GM10266 (cell line): ENCODE data around the gene RGS17.
"Not testable (repeated sequence)": the region's sequence is repeated elsewhere in the genome, so short reads cannot be mapped to it uniquely, and the experiment has no call there.

Experiments
- DNase-seq: peaks from one replicate; pipeline ENCODE4 v3.0.0; 2012; ENCODE audit errors: extremely low spot score
- CTCF ChIP-seq: IDR thresholded peaks from 2 replicates; pipeline ENCODE4 v1.5.1; 2012; ENCODE audit warnings: mild to moderate bottlenecking, low read depth; ENCODE audit not compliant: control insufficient read depth, insufficient read depth; ENCODE audit errors: missing control alignments

Gene RGS17

GRCh38 chr6:153125032-153125431, 6.0 kb downstream of the RGS17 start:
- TF ChIP-seq CTCF = no peak
- no peak for DNase-seq

DNA sequence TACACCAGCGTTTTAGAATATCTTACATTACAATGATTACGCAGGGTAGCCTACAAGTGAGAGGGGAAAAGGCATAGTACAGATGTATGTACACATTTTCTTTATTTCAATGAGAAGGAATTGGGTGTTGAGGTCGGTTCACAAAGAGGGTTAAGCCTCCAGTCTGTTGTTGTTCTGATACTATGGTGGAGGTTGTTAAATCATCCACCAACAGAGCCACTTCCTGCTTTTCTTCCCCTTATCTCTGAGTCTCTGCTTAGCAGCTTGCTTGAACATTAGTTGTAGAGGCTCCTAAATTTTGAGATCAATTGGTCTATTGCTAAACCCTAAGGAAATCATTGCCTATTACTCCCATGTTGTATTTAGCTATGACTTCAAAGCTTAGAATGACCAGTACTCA, 7.3 kb downstream of the RGS17 start:
- no peak for DNase-seq
- no peak for TF ChIP-seq CTCF

- no peak for DNase-seq
- no peak for TF ChIP-seq CTCF
These were observed 9.8 kb downstream of the RGS17 start for GRCh38 chr6:153121311-153121710.

- TF ChIP-seq CTCF = no peak
- DNase-seq = no peak
These were observed 12.8 kb downstream of the RGS17 start for GRCh38 chr6:153117986-153118879.

- not testable (repeated sequence) for DNase-seq
These were observed 20.0 kb downstream of the RGS17 start for GRCh38 chr6:153111082-153111481.

GRCh38 chr6:153110612-153111011, 20.5 kb downstream of the RGS17 start:
- not testable (repeated sequence) for DNase-seq

DNA sequence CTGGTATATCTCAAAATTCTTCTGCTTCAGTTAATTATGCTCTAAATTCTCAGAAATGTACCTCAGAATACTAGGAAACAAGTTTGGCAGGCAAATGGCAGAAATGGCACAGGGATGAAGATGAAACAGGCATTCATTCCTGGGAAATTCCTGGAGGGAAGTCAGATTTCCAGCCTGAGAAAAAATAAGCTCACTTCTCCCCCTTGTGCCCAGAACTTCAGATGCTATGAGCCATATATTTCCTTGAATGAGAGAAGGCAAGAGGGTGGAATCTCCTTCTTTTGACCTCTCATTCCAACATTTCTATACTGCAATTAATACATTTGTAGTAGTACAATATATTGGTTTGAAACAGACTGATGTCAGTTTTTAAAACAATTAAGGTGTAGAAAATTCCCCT, 22.8 kb downstream of the RGS17 start:
- DNase-seq = no peak
- no peak for TF ChIP-seq CTCF

- DNase-seq = no peak
These were observed 25.1 kb downstream of the RGS17 start for GRCh38 chr6:153106021-153106420.

More at GRCh38 chr6:153106021-153106420, 25.1 kb downstream of the RGS17 start:
- no peak for TF ChIP-seq CTCF
